Occipital lobe (tissue), 2 donors: ENCODE measurements around the gene SLC25A44. TPM values are rescaled to one million over a fixed set of nuclear protein-coding genes. Genes with fewer than 3 reads are reported as not detected.
A peak's percentile ranks its signal among the peaks of the same experiment; 100 is the strongest.
"Not testable (repeated sequence)": the region's sequence is repeated elsewhere in the genome, so short reads cannot be mapped to it uniquely, and the experiment has no call there.

Experiments
- DNase-seq: peaks from one replicate; lab custom pipeline; 2025; lab: John Stamatoyannopoulos, UW
- total RNA-seq: library from RNA; depleted of rRNA; stranded (reverse); fragments of >200 nt; gene quantifications from one replicate; pipeline ENCODE4 v1.2.3, GENCODE V29; 2014

Gene SLC25A44
- total RNA-seq, 1 donor from 2014 or later, result 9.7 TPM

GRCh38 chr1:156163712-156164111, 30.2 kb upstream of the SLC25A44 start:
- no peak for DNase-seq

GRCh38 chr1:156164125-156164831, 29.6 kb upstream of the SLC25A44 start:
- DNase-seq, result no peak

- no peak for DNase-seq
These were observed 28.8 kb upstream of the SLC25A44 start for GRCh38 chr1:156165083-156165482.

GRCh38 chr1:156167536-156167935, 26.4 kb upstream of the SLC25A44 start:
- DNase-seq, result no peak

- DNase-seq, result no peak
These were observed 21.0 kb upstream of the SLC25A44 start for GRCh38 chr1:156172696-156173470.

GRCh38 chr1:156176610-156177210, 17.2 kb upstream of the SLC25A44 start:
- DNase-seq, result no peak

- no peak for DNase-seq
These were observed 15.8 kb upstream of the SLC25A44 start for GRCh38 chr1:156177919-156178654.

GRCh38 chr1:156180471-156180870, 13.4 kb upstream of the SLC25A44 start:
- no peak for DNase-seq

- not testable (repeated sequence) for DNase-seq
These were observed 12.4 kb upstream of the SLC25A44 start for GRCh38 chr1:156181391-156181924.

GRCh38 chr1:156182010-156182779, 11.7 kb upstream of the SLC25A44 start:
- not testable (repeated sequence) for DNase-seq

GRCh38 chr1:156186347-156187177, 7.3 kb upstream of the SLC25A44 start:
- DNase-seq, result not testable (repeated sequence)

- not testable (repeated sequence) for DNase-seq
These were observed 3.6 kb upstream of the SLC25A44 start for GRCh38 chr1:156190265-156190664.

GRCh38 chr1:156191292-156191964, 2.5 kb upstream of the SLC25A44 start:
- no peak for DNase-seq

- DNase-seq, result no peak
These were observed 756 bp upstream of the SLC25A44 start for GRCh38 chr1:156193208-156193487.

GRCh38 chr1:156194300-156194652, 372 bp downstream of the SLC25A44 start:
- DNase-seq, result peak; percentile 21

- DNase-seq, result no peak
These were observed 1.9 kb downstream of the SLC25A44 start for GRCh38 chr1:156195853-156196252.

- no peak for DNase-seq
These were observed 2.5 kb downstream of the SLC25A44 start for GRCh38 chr1:156196445-156196844.

GRCh38 chr1:156198831-156199349, 5.0 kb downstream of the SLC25A44 start:
- DNase-seq, result no peak

GRCh38 chr1:156200044-156200443, 6.1 kb downstream of the SLC25A44 start:
- no peak for DNase-seq
